Measurements from ENCODE around the gene PRR35.
A peak's percentile ranks its signal among the peaks of the same experiment; 100 is the strongest.

Gene PRR35

GRCh38 chr16:543301-544164 lies 16.7 kb upstream of the PRR35 start:
- no peak overlapping the region for H3K4me3 ChIP-seq (ENCODE audit: low read length)
- no peak for DNase-seq (ENCODE audit: low read depth, low spot score)

GRCh38 chr16:544517-544916 lies 15.7 kb upstream of the PRR35 start:
- no peak overlapping the region for H3K4me3 ChIP-seq (ENCODE audit: low read length)
- DNase-seq (ENCODE audit: low read depth, low spot score) = no peak

DNA sequence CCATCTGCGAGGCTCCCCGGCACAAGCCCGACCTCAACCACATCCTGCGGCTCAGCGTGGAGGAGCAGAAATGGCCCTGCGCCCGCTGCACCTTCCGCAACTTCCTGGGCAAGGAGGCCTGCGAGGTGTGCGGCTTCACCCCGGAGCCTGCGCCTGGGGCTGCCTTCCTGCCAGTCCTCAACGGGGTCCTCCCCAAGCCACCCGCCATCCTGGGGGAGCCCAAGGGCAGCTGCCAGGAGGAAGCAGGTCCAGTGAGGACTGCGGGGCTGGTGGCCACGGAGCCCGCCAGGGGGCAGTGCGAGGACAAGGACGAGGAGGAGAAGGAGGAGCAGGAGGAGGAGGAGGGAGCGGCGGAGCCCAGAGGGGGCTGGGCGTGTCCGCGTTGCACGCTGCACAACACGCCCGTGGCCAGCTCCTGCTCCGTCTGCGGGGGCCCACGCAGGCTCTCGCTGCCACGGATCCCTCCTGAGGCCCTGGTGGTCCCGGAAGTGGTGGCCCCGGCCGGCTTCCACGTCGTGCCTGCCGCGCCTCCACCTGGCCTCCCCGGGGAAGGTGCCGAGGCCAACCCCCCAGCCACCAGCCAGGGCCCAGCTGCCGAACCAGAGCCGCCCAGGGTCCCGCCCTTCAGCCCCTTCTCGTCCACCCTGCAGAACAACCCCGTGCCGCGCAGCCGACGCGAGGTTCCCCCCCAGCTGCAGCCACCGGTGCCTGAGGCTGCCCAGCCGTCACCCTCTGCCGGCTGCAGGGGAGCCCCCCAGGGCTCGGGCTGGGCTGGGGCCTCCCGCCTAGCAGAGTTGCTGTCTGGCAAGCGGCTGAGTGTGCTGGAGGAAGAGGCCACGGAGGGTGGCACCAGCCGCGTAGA lies 13.1 kb upstream of the PRR35 start:
- H3K4me3 ChIP-seq (ENCODE audit: low read length) = peak overlapping the region; percentile 30
- peak; percentile 82 for DNase-seq (ENCODE audit: low read depth, low spot score)

GRCh38 chr16:548586-548985 lies 11.6 kb upstream of the PRR35 start:
- H3K4me3 ChIP-seq (ENCODE audit: low read length) = no peak overlapping the region
- no peak for DNase-seq (ENCODE audit: low read depth, low spot score)

GRCh38 chr16:549544-550263 lies 10.5 kb upstream of the PRR35 start:
- H3K4me3 ChIP-seq (ENCODE audit: low read length) = no peak overlapping the region
- DNase-seq (ENCODE audit: low read depth, low spot score) = no peak

DNA sequence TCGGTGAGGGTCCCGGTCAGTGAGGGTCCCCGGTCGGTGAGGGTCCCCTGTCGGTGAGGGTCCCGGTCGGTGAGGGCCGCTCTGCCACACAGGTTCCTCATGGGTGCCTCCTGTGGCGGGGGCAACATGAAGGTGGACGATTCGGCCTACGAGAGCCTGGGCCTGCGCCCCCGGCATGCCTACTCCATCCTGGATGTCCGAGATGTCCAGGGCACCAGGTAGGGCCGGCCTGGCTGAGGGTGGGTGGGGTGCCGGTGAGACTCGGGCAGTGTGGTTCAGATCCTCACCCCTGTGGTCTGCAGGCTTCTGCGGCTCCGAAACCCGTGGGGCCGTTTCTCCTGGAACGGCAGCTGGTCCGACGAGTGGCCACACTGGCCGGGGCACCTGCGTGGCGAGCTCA lies 9.0 kb upstream of the PRR35 start:
- DNase-seq (ENCODE audit: low read depth, low spot score) = no peak
- H3K4me3 ChIP-seq (ENCODE audit: low read length) = no peak overlapping the region

DNA sequence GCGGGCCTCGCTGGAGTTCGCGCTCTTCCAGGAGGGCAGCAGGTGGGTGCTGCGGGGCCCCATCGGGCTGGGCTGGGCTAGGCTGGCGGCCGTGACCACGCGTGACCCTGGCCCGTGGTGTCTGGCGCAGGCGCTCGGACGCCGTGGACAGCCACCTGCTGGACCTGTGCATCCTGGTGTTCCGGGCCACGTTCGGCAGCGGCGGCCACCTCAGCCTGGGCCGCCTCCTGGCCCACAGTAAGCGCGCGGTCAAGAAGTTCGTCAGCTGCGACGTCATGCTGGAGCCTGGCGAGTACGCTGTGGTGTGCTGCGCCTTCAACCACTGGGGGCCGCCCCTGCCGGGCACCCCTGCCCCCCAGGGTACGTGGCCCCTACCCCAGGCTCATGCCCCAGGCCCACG lies 8.0 kb upstream of the PRR35 start:
- no peak for DNase-seq (ENCODE audit: low read depth, low spot score)
- no peak overlapping the region for H3K4me3 ChIP-seq (ENCODE audit: low read length)

DNA sequence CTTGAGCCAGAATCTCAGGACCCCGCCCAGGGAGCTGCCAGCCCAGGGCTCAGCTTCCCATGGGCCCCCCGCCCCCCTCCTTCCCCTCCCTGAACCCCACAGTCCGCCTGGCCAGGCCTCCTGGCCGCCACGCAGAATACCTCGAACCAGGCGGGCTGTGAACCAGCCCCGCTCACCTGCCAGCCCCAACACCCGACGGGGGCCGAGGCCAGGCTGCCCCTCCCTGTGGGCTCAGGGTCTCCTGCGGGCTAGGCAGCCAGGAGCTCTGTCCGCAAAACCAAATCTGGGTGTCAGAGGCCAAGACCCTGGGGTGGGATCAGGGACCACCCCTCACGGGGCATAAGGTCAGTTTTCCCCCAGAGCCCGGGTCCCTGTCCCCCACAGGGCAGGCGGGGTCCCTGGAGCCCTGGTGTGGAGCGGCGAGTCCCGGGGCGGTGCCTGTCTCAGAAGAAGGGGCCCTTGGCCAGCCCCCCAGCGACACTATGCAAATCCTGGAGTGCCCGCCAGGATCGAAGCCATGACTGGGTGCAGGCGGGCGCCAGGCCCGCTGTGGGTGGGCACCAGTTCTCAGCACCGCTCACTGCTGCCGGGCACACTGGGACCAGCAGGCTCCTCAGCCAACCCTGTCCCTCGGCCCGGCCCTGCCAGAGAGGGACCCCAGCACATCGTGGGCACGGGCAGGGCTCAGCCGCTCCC lies 6.4 kb upstream of the PRR35 start:
- no peak for DNase-seq (ENCODE audit: low read depth, low spot score)
- no peak overlapping the region for H3K4me3 ChIP-seq (ENCODE audit: low read length)

DNA sequence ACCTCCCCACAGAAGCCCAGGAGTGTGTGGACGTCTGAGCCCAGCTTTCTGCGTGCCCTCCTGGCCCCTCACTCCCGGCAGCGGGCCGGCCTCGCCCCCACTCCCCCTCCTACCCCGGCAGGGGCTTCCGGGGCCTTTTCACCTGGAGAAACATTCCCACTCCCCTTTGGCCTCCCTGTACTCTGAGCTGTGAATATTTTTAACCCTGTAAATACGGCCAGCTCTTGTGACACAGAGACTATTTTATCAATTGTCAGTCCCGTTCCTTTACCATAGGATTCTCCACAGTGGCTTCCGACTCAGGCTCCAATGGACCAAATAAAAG lies 5.9 kb upstream of the PRR35 start:
- DNase-seq (ENCODE audit: low read depth, low spot score) = no peak
- no peak overlapping the region for H3K4me3 ChIP-seq (ENCODE audit: low read length)

- no peak for DNase-seq (ENCODE audit: low read depth, low spot score)
- no peak overlapping the region for H3K4me3 ChIP-seq (ENCODE audit: low read length)
These were observed 5.4 kb upstream of the PRR35 start for GRCh38 chr16:554640-555365.

DNA sequence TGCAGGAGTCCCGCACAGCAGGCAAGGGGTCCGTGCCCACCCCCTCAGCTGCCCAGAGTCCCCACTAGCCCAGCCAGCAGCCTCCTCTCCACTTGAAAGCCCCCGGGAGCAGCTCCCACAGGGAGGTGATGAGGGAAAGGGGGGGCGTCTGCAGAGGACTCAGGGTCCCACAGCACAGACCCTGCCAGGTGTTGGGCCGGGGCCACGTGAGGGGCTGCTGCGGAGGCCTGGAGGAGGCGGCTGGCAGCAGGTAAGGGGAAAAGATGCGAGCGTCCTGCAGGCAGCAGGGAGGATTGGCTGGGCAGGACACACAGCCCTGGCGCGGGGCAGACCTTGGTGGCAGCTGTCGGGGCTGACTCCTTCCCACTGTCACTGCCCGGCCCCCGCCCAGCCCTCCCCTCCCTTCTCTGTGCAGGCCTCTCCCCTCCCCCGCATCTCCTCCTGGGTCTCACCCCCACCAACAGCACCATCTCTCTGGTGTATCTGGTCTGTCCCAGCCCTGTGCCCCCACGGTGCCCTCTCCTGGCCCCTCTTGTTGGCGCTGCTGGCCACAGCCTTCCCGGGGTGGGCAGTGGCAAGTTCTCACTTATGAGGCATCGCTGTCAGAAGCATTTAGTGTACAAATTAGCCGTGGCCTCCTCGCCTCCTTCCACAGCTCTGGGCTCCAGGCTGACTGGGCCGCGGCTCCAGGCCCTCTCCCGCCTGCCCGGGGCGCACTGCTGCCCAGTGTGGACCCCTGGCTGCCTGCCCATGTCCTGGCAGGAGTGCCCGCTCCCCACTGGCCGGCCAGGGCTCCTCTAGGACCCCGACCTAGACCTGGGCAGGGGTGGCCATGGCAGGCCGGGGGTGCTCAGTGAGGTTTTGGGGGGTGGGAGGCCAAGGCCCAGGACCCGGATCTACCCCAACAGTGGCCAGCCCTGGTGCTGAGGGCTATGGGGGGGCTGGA lies 4.4 kb upstream of the PRR35 start:
- no peak for DNase-seq (ENCODE audit: low read depth, low spot score)
- no peak overlapping the region for H3K4me3 ChIP-seq (ENCODE audit: low read length)

DNA sequence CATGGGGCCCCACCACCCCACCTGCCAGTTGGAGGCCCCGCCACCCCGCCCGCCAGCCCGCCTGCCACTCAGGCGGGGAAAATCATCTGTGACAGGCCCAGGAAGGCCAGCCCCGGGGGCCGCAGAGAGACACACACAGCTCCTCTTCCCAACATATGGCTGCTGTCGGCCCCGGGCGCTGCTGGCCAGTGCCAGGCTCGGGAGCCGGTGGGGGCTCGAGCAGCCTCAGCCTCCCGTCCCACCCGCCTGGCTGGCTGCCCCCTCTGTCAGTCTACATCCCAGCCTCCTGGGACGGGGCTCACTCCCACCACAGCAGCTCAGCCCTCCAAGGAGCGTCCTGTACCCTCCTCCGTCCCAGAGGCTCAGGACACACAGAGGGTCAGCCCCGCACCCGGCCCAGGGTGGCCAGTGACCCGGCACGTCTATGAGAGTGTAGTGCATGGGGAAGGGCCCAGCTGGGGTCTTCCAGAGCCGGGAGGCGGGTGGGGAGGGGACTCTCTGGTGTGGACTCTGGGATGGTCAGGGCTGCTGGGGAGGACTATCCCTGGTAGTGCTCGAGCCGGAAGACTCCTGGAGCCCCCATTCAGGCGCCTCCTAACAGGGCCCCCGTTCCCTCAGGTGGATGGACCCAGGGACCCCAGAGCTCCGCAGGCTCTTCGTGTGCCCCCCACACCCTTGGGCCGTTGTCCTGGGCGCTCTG lies 3.6 kb upstream of the PRR35 start:
- DNase-seq (ENCODE audit: low read depth, low spot score) = no peak
- no peak overlapping the region for H3K4me3 ChIP-seq (ENCODE audit: low read length)

- DNase-seq (ENCODE audit: low read depth, low spot score) = no peak
- no peak overlapping the region for H3K4me3 ChIP-seq (ENCODE audit: low read length)
These were observed 2.5 kb upstream of the PRR35 start for GRCh38 chr16:557463-558297.

GRCh38 chr16:558298-559020 lies 1.7 kb upstream of the PRR35 start:
- no peak for DNase-seq (ENCODE audit: low read depth, low spot score)
- no peak overlapping the region for H3K4me3 ChIP-seq (ENCODE audit: low read length)

DNA sequence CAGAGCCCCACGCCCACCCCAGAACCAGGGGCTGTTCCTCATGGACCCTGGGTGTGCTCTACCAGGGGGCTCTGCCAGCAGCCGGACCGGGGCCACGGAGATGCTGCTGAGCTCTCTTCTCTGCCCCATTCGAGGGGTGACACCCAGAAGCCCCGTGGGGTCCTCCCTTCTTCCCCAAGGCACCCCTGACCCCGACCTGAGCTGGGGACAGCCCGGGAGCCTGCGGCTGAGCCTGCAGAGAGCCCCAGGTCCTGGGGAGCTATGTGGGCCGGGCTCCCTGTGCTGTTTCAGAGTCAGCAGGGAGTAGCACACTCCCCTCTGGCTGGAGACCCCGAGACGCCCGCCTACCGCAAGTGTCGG lies 1.2 kb upstream of the PRR35 start:
- no peak for DNase-seq (ENCODE audit: low read depth, low spot score)
- no peak overlapping the region for H3K4me3 ChIP-seq (ENCODE audit: low read length)

All from Jurkat, Clone E6-1 (cell line).